Ramos (cell line): ENCODE results near the gene BIRC2.

Experiments used
- in situ Hi-C: fragments of 300-500 bp; cut with MboI; formaldehyde crosslinking; loops from one replicate; pipeline ENCODE4 v1.14.3; 2022; ENCODE audit warnings: low sequenced_read_pairs; ENCODE audit not compliant: unreplicated experiment

The BIRC2 gene

DNA sequence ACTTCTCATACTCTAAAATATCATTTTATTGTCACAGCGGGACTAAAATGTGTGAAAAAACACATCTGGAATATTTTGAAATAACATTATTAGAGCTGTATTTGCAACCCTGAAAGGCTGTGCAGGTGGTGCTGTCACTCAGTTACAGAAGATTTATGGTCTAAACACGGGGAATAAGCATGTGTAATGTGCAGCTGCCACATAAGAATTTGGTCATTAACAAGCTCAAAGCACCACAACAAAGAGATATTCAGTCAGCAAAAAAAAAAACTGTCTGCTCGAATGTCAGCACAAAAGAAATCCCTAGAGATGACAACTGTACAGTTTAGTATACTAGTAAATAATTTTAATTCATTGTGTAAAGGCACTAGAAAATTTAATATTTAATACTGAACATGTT is 74.2 kb downstream of the BIRC2 start:
- in situ Hi-C loops, result no loop called here

- in situ Hi-C loops, result no loop called here
These were observed 76.1 kb downstream of the BIRC2 start for GRCh38 chr11:102422817-102423712.

DNA sequence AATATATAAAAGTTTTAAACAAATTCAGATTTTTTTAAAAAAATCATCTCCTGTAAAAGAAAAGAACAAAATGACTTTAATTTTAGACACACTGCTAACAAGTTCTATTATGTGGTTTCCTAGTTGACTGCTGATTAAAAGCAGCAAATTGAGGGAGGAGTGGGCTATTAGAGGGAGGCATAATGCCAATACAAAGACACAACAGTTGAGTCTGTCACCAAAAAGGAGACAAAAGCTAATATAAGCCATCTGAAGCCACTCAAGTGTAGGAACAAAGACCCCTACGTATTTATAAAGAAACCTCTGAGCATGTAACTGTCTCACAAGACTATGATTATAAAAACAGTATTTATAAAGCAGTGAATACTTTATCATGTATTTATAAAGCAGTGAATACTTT is 76.9 kb downstream of the BIRC2 start:
- in situ Hi-C loops, result no loop called here

- in situ Hi-C loops, result no loop called here
These were observed 79.0 kb downstream of the BIRC2 start for GRCh38 chr11:102426000-102426399.

- in situ Hi-C loops, result no loop called here
These were observed 79.6 kb downstream of the BIRC2 start for GRCh38 chr11:102426570-102426969.

DNA sequence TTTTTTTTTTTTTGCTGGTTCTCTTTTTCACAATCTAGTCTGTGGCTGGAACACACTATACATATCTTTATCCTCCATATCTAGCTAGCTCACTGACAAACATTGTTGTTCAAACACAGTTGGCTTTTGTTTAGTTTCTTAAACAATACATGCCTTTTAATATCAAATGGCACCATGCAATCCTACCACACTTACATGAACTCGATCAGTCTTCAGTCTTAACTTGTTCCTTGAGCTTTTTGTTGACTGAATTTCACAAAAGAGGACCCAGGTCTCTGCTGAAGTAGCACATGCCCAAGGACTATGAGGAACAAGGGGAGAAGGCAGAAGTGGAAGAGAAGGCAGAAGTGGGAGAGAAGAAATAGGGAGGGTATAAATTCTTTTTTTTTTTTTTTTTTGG is 80.1 kb downstream of the BIRC2 start:
- in situ Hi-C loops, result no loop called here
